Endothelial cell of umbilical vein (primary cell): ENCODE measurements around the gene ACOT11.

ENCODE experiments used
- CTCF ChIP-seq, 2 donors: IDR thresholded peaks; 1 replicate in 1 of 2; 2 replicates in 1 of 2; pipeline ENCODE4 v1.5.1; 2011; ENCODE audit warnings: low read length in 2 of 2, mild to moderate bottlenecking in 2 of 2, moderate library complexity in 2 of 2, control low read depth in 1 of 2, inconsistent platforms in 1 of 2, low read depth in 1 of 2; ENCODE audit not compliant: insufficient read depth in 1 of 2; ENCODE audit errors: extremely low read depth in 1 of 2
- EZH2 ChIP-seq: IDR thresholded peaks from 2 replicates; pipeline ENCODE4 v1.6.1; 2012; ENCODE audit warnings: borderline replicate concordance, low read depth, mild to moderate bottlenecking, moderate library complexity, low read length, inconsistent platforms; ENCODE audit not compliant: severe bottlenecking
- FOS ChIP-seq: IDR thresholded peaks from 2 replicates; pipeline ENCODE4 v1.6.1; 2011; ENCODE audit warnings: mild to moderate bottlenecking, low read length, moderate library complexity, borderline replicate concordance; ENCODE audit not compliant: insufficient read depth
- POLR2A ChIP-seq: IDR thresholded peaks from 2 replicates; pipeline ENCODE4 v1.6.1; 2012; ENCODE audit warnings: low read depth, mild to moderate bottlenecking, control low read depth, low read length
- POLR2AphosphoS5 ChIP-seq: IDR thresholded peaks from 2 replicates; pipeline ENCODE4 v1.6.1; 2012; ENCODE audit warnings: low read depth, mild to moderate bottlenecking, control low read depth, low read length, moderate library complexity; ENCODE audit not compliant: insufficient read depth
- TF ChIP-seq, protein P1 (sequence below): IDR thresholded peaks from 2 replicates; pipeline ENCODE4 v1.6.1; 2011; ENCODE audit not compliant: insufficient read depth, insufficient read length

- no peak for TF ChIP-seq CTCF (IDR thresholded peaks at IDR 0.05; ENCODE audit: extremely low read depth in 1 of 2, insufficient read depth in 1 of 2, low read depth in 1 of 2, low read length in 2 of 2)
- no peak for TF ChIP-seq POLR2A
- TF ChIP-seq, protein P1, sequence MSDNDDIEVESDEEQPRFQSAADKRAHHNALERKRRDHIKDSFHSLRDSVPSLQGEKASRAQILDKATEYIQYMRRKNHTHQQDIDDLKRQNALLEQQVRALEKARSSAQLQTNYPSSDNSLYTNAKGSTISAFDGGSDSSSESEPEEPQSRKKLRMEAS: no peak
- no peak for TF ChIP-seq POLR2AphosphoS5
- peak; percentile 53 for TF ChIP-seq FOS
- no peak for TF ChIP-seq EZH2
Observed at GRCh38 chr1:54543729-54544496, 4.1 kb upstream of the ACOT11 start.
